OCI-LY7 (cell line): ENCODE data around the gene TBXA2R. TPM values are rescaled to one million over a fixed set of nuclear protein-coding genes. Genes with fewer than 3 reads are reported as not detected.

Experiments
- BruUV-seq: library from RNA; stranded (reverse); fragments of 400-500 nt; replicated peaks from 2 replicates; lab custom pipeline; 2021; lab: Mats Ljungman, UMichigan
- CTCF ChIA-PET: fragments of 300-600 bp; sonication (Branson Sonifier 250); formaldehyde crosslinking; loops from one replicate; lab custom pipeline; 2022; ENCODE audit warnings: antibody characterized with exemption; ENCODE audit not compliant: unreplicated experiment; lab: Charles Lee
- POLR2A ChIA-PET: fragments of 300-600 bp; sonication (Branson Sonifier 250); formaldehyde crosslinking; loops from one replicate; lab custom pipeline; 2022; ENCODE audit warnings: antibody characterized with exemption; lab: Charles Lee
- DNase-seq: peaks from one replicate; pipeline ENCODE4 v3.0.0-alpha.2; 2015; ENCODE audit warnings: low spot score
- H2AFZ ChIP-seq: fragments of 200-600 bp; sonication (generic), shearing (Covaris generic); 2 replicates; pipeline ENCODE4 v1.6.1; 2014; ENCODE audit warnings: mild to moderate bottlenecking, antibody characterized with exemption, low read length, moderate library complexity
- H3K27ac ChIP-seq: fragments of 200-600 bp; sonication (generic); 2 replicates; pipeline ENCODE4 v1.5.1; 2014; ENCODE audit warnings: mixed run types, low read depth, mild to moderate bottlenecking, moderate library complexity, low read length, inconsistent platforms; ENCODE audit not compliant: poor library complexity, severe bottlenecking
- H3K36me3 ChIP-seq: fragments of 200-600 bp; sonication (generic); 2 replicates; pipeline ENCODE4 v1.6.1; 2014; ENCODE audit warnings: mild to moderate bottlenecking, antibody characterized with exemption, low read length, moderate library complexity, mixed read lengths; ENCODE audit not compliant: insufficient read depth
- H3K4me1 ChIP-seq: fragments of 200-600 bp; sonication (generic); 2 replicates; pipeline ENCODE4 v1.5.1; 2014; ENCODE audit warnings: mild to moderate bottlenecking, low read length; ENCODE audit not compliant: insufficient read depth, poor library complexity, severe bottlenecking
- H3K4me2 ChIP-seq: fragments of 200-600 bp; sonication (generic); 2 replicates; pipeline ENCODE4 v1.6.1; 2014; ENCODE audit warnings: mild to moderate bottlenecking, low read length
- H3K4me3 ChIP-seq: fragments of 200-600 bp; sonication (generic); 2 replicates; pipeline ENCODE4 v1.5.1; 2014; ENCODE audit warnings: mild to moderate bottlenecking, low read depth, low read length; ENCODE audit not compliant: poor library complexity, severe bottlenecking
- H3K79me2 ChIP-seq: fragments of 200-600 bp; sonication (generic); 2 replicates; pipeline ENCODE4 v1.6.1; 2016; ENCODE audit warnings: low read depth, mild to moderate bottlenecking, low read length, moderate library complexity, mixed read lengths; ENCODE audit not compliant: insufficient read depth
- H3K9me2 ChIP-seq: fragments of 200-600 bp; sonication (generic); 2 replicates; pipeline ENCODE4 v1.6.1; 2016; ENCODE audit warnings: mild to moderate bottlenecking, low read length, mixed read lengths; ENCODE audit not compliant: insufficient read depth
- H3K9me3 ChIP-seq: fragments of 200-600 bp; sonication (generic); 2 replicates; pipeline ENCODE4 v1.6.1; 2014; ENCODE audit warnings: mild to moderate bottlenecking, mixed run types, low read length, mixed read lengths
- H4K20me1 ChIP-seq: fragments of 200-600 bp; sonication (generic); 2 replicates; pipeline ENCODE4 v1.6.1; 2014; ENCODE audit warnings: mild to moderate bottlenecking, antibody characterized with exemption, low read length, moderate library complexity, mixed read lengths; ENCODE audit not compliant: insufficient read depth
- CTCF ChIP-seq: fragments of 200-600 bp; sonication (generic); conservative IDR thresholded peaks from 2 replicates; pipeline ENCODE4 v1.5.1; 2014; ENCODE audit warnings: mild to moderate bottlenecking, antibody characterized with exemption, low read length, moderate library complexity, mixed read lengths
- EZH2phosphoT487 ChIP-seq: fragments of 200-600 bp; sonication (generic); IDR thresholded peaks from 2 replicates; pipeline ENCODE4 v1.6.1; 2018; ENCODE audit warnings: low read depth, borderline replicate concordance, mild to moderate bottlenecking, mixed run types, antibody characterized with exemption, low read length, moderate library complexity, mixed read lengths
- intact Hi-C: fragments of 100-400 bp; cut with micrococcal nuclease; formaldehyde crosslinking; loops from one replicate; pipeline ENCODE4 v1.10.0; 2022; ENCODE audit not compliant: unreplicated experiment
- total RNA-seq, 2 experiments: library from RNA; depleted of rRNA in 1 of 2; stranded (reverse); fragments of >200 nt in 1 of 2; shearing (Covaris generic) in 1 of 2; gene quantifications; 2 replicates each; pipeline ENCODE4 v1.2.3, GENCODE V29; 2014 to 2022

TBXA2R gene
- total RNA-seq, 2 experiments from 2014 or later = not detected

DNA sequence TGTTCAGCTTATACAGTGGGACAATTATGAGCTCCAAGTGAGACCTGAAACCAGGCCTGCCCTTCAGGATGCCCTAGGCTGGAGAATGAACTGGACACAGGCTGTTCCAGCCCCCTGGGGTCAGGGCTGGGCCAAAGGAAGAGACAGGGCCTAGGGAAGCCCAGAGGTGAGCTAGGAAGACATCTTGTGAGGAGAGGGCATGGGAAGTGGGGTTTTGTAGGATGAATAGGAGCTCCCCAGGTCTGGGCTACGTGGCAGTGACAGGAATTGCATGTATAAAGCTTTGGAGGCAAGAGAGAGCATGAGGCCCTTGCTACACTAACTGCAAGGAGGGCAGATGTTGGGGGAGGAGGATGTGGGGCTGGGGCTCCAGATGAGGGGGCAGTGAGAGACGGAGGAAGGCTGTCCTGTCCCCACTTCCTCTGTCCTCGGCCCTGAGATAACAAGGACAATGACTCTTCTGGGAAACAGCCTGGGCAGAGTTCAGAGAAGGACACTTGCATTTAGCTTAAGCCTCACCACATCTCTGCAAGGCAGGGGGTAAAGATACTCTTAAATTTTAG is 1.5 kb upstream of the TBXA2R start:
- Histone ChIP-seq H3K79me2 (no peaks in the 10 kb centered on the region), H3K27ac (no peak overlapping the region), H3K4me3 (no peak overlapping the region), H3K9me3 (no peaks in the 10 kb centered on the region), H3K36me3 (peaks cover 26% of the 10 kb centered on the region), H3K9me2 (no peaks in the 10 kb centered on the region), H3K4me2 (no peak overlapping the region), H3K4me1 (peaks cover 21% of the 10 kb centered on the region), H4K20me1 (no peaks in the 10 kb centered on the region), H2AFZ (no peak overlapping the region)
- DNase-seq = no peak
- CTCF ChIA-PET = interaction anchor here (0.6 kb wide), 1 partner anchor 47 kb away, joined by 7 read pairs; no protein-coding TSS in a partner anchor
- TF ChIP-seq EZH2phosphoT487 (no peak), CTCF (no peak)
- POLR2A ChIA-PET = interaction anchor here (0.6 kb wide), 1 partner anchor 384 kb away, joined by 5 read pairs; no protein-coding TSS in a partner anchor
- BruUV-seq = no TSS peak
- intact Hi-C loops = no loop called here

DNA sequence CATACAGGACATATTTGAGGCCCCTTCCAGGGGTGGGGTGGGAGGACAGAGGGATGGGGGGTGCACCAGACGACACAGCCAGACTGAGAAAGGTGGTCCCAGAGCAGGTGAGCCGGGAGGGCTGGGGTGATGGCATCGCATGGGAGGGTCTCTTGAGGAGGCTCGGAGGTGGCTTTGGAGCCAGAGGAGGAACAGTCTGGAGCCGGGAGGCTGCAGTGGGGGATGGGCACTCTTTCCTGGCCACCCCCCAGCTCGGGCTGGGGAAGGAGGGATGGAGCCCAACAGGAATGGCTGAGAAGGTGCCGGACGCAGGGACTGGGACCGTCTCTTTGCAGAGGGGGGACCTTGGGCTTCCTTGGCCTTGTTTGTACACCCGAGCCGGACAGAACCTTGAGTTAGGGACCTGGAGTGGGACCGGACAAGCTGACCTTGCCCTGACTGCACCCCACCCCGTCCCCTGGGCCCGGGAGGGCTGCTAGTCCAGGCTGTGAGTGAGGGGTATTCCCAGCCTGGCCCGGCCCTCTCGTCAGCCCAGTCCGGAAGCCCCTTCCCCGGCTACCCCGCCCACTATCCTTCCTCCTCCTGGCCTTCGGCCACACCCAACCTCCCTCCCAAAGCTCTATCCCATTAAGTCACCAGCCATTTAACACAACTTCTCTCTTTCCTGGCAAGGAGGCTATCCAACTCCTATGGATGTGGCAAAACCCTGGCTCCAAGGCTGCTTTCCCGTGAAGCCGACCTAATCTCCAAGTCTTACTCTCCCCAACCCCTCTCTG is 816 bp upstream of the TBXA2R start:
- intact Hi-C loops = no loop called here
- POLR2A ChIA-PET = no interaction called here
- no peak overlapping the region for H2AFZ ChIP-seq
- H3K79me2 ChIP-seq = no peaks in the 10 kb centered on the region
- H3K4me3 ChIP-seq = no peak overlapping the region
- H3K9me2 ChIP-seq = no peaks in the 10 kb centered on the region
- CTCF ChIA-PET = no interaction called here
- no TSS peak for BruUV-seq
- H4K20me1 ChIP-seq = no peaks in the 10 kb centered on the region
- TF ChIP-seq EZH2phosphoT487 (no peak), CTCF (no peak)
- peaks cover 26% of the 10 kb centered on the region for H3K36me3 ChIP-seq
- H3K9me3 ChIP-seq = no peaks in the 10 kb centered on the region
- no peak for DNase-seq
- H3K4me2 ChIP-seq = no peak overlapping the region
- no peak overlapping the region for H3K27ac ChIP-seq
- peaks cover 21% of the 10 kb centered on the region for H3K4me1 ChIP-seq
